C4-2B (cell line): ENCODE results near the gene HTR3C.

ENCODE experiments used
- CTCF ChIP-seq: fragments of 450-650 bp; conservative IDR thresholded peaks from 2 replicates; pipeline ENCODE4 v1.5.1; 2017; ENCODE audit warnings: mild to moderate bottlenecking
- ZFX ChIP-seq: fragments of 450-650 bp; IDR thresholded peaks from 2 replicates; pipeline ENCODE4 v1.6.1; 2017

GRCh38 chr3:184077881-184078280 is 25.0 kb downstream of the HTR3C start:
- TF ChIP-seq CTCF (no peak), ZFX (no peak)
